Calu3 (cell line): ENCODE data around the gene RTN4RL1. TPM values are rescaled to one million over a fixed set of nuclear protein-coding genes. Genes with fewer than 3 reads are reported as not detected.
"Not testable (repeated sequence)": the region's sequence is repeated elsewhere in the genome, so short reads cannot be mapped to it uniquely, and the experiment has no call there.

Experiments
- BruUV-seq: library from RNA; stranded (reverse); fragments of 400-500 nt; replicated peaks from 2 replicates; lab custom pipeline; 2021; lab: Mats Ljungman, UMichigan
- CTCF ChIA-PET: fragments of 300-600 bp; sonication (Branson Sonifier 250); formaldehyde crosslinking; loops from one replicate; lab custom pipeline; 2022; ENCODE audit warnings: antibody characterized with exemption; lab: Charles Lee
- DNase-seq: peaks from one replicate; pipeline ENCODE4 v3.0.0; 2022
- H3K27ac Mint-ChIP-seq: one replicate; pipeline ENCODE4 v1.8.0; 2022; ENCODE audit warnings: mixed read lengths; ENCODE audit not compliant: unreplicated experiment
- H3K27me3 Mint-ChIP-seq: one replicate; pipeline ENCODE4 v1.8.0; 2022; ENCODE audit warnings: mixed read lengths; ENCODE audit not compliant: unreplicated experiment
- H3K36me3 Mint-ChIP-seq: one replicate; pipeline ENCODE4 v1.8.0; 2022; ENCODE audit warnings: mild to moderate bottlenecking, moderate library complexity, mixed read lengths; ENCODE audit not compliant: insufficient read depth, unreplicated experiment
- H3K4me1 Mint-ChIP-seq: one replicate; pipeline ENCODE4 v1.8.0; 2022; ENCODE audit warnings: mild to moderate bottlenecking, low read depth, mixed read lengths; ENCODE audit not compliant: unreplicated experiment
- H3K4me3 Mint-ChIP-seq: one replicate; pipeline ENCODE4 v1.8.0; 2022; ENCODE audit warnings: mild to moderate bottlenecking, low read depth, moderate library complexity, mixed read lengths; ENCODE audit not compliant: unreplicated experiment
- H3K9me3 Mint-ChIP-seq: one replicate; pipeline ENCODE4 v1.8.0; 2022; ENCODE audit warnings: low read depth, mixed read lengths; ENCODE audit not compliant: unreplicated experiment
- intact Hi-C: fragments of 100-400 bp; cut with micrococcal nuclease; formaldehyde crosslinking; loops from one replicate; pipeline ENCODE4 v1.10.0; 2022; ENCODE audit not compliant: unreplicated experiment
- total RNA-seq: library from RNA; stranded (reverse); gene quantifications from 2 replicates; pipeline ENCODE4 v1.2.3, GENCODE V29; 2022
- TF ChIP-seq, protein P1 (sequence below): fragments of 200-600 bp; IDR thresholded peaks from one replicate; pipeline ENCODE4 v1.8.0; 2022; ENCODE audit warnings: antibody characterized with exemption; ENCODE audit not compliant: unreplicated experiment

RTN4RL1 gene
- total RNA-seq, 1 experiment from 2014 or later: not detected

DNA sequence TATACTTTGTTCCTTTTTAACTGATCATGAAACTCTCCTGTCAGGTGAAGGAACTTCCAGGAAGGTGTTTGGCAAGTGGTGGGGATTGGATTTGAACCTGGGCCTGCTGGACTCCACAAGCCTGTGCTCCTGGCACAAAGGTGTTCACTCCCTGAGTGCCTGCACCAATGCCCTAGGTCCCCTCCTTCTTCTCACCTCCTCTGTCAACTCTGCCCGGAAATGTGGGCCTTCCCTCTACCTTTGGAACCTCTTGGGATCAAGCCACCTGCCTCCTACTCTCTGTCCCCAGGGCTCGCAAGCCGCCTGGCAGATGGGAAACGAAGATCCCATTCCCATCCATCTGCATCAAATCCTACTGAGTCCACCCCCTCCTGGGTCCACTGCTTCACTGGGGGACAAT lies 40.0 kb downstream of the RTN4RL1 start:
- intact Hi-C loops: no loop called here
- Mint-ChIP-seq H3K9me3 (no peaks in the 10 kb centered on the region), H3K4me1 (peaks cover 5% of the 10 kb centered on the region), H3K4me3 (no peak overlapping the region), H3K36me3 (no peaks in the 10 kb centered on the region), H3K27me3 (peaks cover 13% of the 10 kb centered on the region), H3K27ac (no peak overlapping the region)
- CTCF ChIA-PET: no interaction called here
- TF ChIP-seq, protein P1, sequence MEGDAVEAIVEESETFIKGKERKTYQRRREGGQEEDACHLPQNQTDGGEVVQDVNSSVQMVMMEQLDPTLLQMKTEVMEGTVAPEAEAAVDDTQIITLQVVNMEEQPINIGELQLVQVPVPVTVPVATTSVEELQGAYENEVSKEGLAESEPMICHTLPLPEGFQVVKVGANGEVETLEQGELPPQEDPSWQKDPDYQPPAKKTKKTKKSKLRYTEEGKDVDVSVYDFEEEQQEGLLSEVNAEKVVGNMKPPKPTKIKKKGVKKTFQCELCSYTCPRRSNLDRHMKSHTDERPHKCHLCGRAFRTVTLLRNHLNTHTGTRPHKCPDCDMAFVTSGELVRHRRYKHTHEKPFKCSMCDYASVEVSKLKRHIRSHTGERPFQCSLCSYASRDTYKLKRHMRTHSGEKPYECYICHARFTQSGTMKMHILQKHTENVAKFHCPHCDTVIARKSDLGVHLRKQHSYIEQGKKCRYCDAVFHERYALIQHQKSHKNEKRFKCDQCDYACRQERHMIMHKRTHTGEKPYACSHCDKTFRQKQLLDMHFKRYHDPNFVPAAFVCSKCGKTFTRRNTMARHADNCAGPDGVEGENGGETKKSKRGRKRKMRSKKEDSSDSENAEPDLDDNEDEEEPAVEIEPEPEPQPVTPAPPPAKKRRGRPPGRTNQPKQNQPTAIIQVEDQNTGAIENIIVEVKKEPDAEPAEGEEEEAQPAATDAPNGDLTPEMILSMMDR: no peak
- no TSS peak for BruUV-seq
- DNase-seq: no peak

DNA sequence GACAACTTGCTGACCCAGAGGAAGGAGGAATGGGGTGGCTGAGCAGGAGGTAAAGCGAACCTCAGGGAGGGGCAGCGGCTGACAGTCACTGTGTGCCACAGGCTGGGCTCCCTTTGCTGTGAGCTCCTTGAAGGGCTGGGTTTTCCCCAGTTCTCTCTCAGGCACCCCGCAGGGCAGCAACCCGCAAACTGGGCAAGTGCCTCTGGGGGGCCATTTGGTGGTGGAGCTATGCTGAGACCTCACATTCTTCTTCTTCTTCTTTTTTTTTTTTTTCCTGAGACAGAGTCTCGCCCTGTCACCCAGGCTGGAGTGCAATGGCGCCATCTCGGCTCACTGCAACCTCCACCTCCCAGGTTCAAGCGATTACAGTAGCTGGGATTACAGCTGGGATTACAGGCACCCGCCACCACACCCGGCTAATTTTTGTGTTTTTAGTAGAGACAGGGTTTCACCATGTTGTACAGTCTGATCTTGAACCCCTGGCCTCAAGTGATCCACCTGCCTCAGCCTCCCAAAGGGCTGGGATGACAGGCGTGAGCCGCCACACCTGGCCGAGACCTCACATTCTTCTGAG lies 42.3 kb downstream of the RTN4RL1 start:
- H3K4me3 Mint-ChIP-seq, intact Hi-C loops, H3K36me3 Mint-ChIP-seq, H3K4me1 Mint-ChIP-seq, H3K27me3 Mint-ChIP-seq, BruUV-seq, H3K9me3 Mint-ChIP-seq, H3K27ac Mint-ChIP-seq, DNase-seq: not testable (repeated sequence)
- CTCF ChIA-PET: interaction anchor here (0.7 kb wide), 1 partner anchor 109 kb away, joined by 4 read pairs; no protein-coding TSS in a partner anchor

DNA sequence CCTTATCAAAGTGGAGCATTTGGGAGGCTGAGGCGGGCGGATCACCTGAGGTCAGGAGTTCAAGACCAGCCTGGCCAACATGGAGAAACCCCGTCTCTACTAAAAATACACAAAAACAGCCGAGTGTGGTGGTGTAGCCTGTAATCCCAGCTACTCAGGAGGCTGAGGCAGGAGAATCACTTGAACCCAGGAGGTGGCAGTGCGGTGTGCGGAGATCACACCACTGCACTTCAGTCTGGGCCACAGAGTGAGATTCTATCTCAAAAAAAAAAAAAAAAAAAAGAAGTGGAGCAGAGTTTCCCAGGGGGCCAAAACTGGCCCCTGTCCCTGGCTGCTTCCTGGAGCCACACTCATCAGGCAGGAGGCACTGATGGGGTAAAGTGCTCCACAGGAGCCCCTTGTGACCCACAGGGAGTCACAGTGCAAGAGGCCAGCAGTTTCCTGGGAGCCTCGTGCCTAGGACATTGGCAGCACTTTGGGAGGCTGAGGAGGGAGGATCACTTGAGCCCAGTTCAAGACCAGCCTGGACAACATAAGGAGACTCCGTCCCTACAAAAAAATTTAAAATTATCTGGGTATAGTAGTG lies 44.4 kb downstream of the RTN4RL1 start:
- Mint-ChIP-seq H3K27me3 (peaks cover under 1% of the 10 kb centered on the region), H3K36me3 (no peaks in the 10 kb centered on the region), H3K27ac (no peak overlapping the region), H3K4me3 (no peak overlapping the region), H3K4me1 (no peaks in the 10 kb centered on the region), H3K9me3 (no peaks in the 10 kb centered on the region)
- no peak for DNase-seq
- BruUV-seq: no TSS peak
- TF ChIP-seq, protein P1: no peak
- intact Hi-C loops: no loop called here
- CTCF ChIA-PET: interaction anchor here (0.7 kb wide), 1 partner anchor 100 kb away, joined by 5 read pairs; no protein-coding TSS in a partner anchor

DNA sequence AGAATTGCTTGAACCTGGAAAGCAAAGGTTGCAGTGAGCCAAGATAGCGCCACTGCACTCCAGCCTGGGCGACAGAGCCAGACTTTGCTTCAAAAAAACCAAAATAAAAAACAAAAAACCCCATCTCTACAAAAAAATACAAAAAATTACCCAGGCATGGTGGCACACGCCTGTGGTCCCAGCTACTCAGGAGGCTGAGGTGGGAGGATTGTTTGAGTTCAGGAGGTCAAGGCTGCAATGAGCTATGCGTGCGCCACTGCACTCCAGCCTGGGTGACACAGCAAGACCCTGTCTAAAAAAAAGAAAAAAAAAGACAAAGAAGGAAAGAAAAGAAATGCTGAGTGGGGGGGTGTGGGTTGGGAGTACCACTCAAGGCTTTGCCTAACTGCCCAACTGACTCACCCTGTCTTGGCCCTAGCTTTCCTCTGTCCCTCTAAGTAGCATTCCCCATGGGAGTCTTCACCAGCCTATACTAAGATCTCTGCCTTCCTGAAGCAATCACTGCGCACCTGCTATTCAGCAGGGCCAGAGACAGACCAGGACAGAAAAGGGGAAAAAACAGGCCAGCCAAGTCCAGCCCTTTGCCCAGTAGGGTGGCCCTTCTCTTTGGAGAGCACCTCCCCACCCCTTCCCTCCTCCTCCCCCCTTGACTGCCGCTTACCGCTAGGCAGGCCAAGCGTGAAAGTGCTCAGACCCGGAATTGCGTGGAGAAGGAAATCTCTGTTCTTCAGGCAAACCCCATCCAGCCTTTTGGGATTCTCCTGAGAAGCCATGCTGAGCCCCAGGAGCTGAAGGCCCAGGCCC lies 45.8 kb downstream of the RTN4RL1 start:
- H3K36me3 Mint-ChIP-seq: no peaks in the 10 kb centered on the region
- no peak overlapping the region for H3K27ac Mint-ChIP-seq
- intact Hi-C loops: no loop called here
- TF ChIP-seq, protein P1: no peak
- DNase-seq: no peak
- no TSS peak for BruUV-seq
- H3K4me3 Mint-ChIP-seq: no peak overlapping the region
- H3K9me3 Mint-ChIP-seq: no peaks in the 10 kb centered on the region
- CTCF ChIA-PET: interaction anchor here (0.5 to 0.6 kb wide), 2 partner anchors 63 to 1065 kb away, joined by 3 to 4 read pairs; no protein-coding TSS in a partner anchor
- H3K4me1 Mint-ChIP-seq: no peaks in the 10 kb centered on the region
- H3K27me3 Mint-ChIP-seq: peaks cover 14% of the 10 kb centered on the region
